ENCODE measurements around the gene TNNI3.

Gene TNNI3

DNA sequence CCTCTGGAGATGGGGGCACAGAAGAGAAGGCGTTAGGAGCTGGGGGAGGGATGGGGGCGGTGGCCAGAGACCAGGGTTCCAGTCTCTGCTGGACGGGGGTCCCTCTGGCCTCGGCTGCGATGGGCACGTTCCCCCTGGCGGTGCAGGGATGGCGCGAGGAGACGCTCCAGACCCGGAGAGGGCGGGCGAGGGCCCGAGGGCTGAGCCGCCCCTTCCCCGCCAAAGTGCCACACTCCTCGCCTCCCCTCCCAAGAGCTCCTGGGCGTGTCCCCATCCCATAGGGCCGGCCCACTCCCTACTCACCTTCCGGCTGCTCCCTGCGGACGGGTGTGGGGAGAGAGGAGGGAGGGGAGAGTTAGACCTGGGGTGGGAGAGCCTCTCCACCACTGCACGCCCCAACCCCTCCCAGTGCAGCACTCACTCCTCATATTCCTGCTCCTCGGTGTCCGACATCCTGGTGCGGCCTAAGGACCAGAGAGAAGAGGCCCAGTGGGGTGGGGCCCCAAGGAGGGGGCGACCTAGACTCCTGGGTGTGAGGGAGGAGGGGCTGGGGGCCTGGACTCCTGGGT is 10.7 kb downstream of the TNNI3 start:
- no peak overlapping the region for H4K5ac ChIP-seq (ENCODE audit: low read length)
- no peak overlapping the region for H2AK5ac ChIP-seq (ENCODE audit: low read length)
- no peak overlapping the region for H3K27ac ChIP-seq (ENCODE audit: low read depth, low read length)
- no peaks in the 10 kb centered on the region for H3K36me3 ChIP-seq (ENCODE audit: control insufficient read depth, insufficient read depth, low read length)
- no peaks in the 10 kb centered on the region for H3K27me3 ChIP-seq (ENCODE audit: insufficient read depth, low read length, poor library complexity)
- peak overlapping the region; percentile 83 for H3K18ac ChIP-seq (ENCODE audit: low read length)
- H2BK5ac ChIP-seq (ENCODE audit: low read length), result no peak overlapping the region
- peak; percentile 97 for DNase-seq
- no peaks in the 10 kb centered on the region for H3K79me1 ChIP-seq (ENCODE audit: low read length)
- H3K9ac ChIP-seq (ENCODE audit: low read length), result peak overlapping the region; percentile 65
- WGBS (ENCODE audit: extremely low coverage, insufficient coverage, low lambda C conversion rate), result no CpG with 5 or more reads among the region's 27 CpGs
- peak overlapping the region; percentile 46 for H3K4ac ChIP-seq (ENCODE audit: low read depth, low read length)
- peak overlapping the region; percentile 59 for H3K4me2 ChIP-seq (ENCODE audit: low read length)
- H3K4me1 ChIP-seq (ENCODE audit: control insufficient read depth, low read depth, low read length), result no peaks in the 10 kb centered on the region
- H3K56ac ChIP-seq (ENCODE audit: low read length), result peak overlapping the region; percentile 80
- H2BK120ac ChIP-seq (ENCODE audit: low read depth, low read length), result no peak overlapping the region
- no peak overlapping the region for H3K23ac ChIP-seq (ENCODE audit: low read length)
- peak overlapping the region; percentile 43 for H3K4me3 ChIP-seq (ENCODE audit: low read length)
- H2BK15ac ChIP-seq (replicated peaks; ENCODE audit: low read depth), result no peak overlapping the region
- H4K8ac ChIP-seq (ENCODE audit: low read depth, low read length), result no peak overlapping the region
- H3K79me2 ChIP-seq (ENCODE audit: control insufficient read depth, insufficient read depth, low read length), result no peaks in the 10 kb centered on the region

DNA sequence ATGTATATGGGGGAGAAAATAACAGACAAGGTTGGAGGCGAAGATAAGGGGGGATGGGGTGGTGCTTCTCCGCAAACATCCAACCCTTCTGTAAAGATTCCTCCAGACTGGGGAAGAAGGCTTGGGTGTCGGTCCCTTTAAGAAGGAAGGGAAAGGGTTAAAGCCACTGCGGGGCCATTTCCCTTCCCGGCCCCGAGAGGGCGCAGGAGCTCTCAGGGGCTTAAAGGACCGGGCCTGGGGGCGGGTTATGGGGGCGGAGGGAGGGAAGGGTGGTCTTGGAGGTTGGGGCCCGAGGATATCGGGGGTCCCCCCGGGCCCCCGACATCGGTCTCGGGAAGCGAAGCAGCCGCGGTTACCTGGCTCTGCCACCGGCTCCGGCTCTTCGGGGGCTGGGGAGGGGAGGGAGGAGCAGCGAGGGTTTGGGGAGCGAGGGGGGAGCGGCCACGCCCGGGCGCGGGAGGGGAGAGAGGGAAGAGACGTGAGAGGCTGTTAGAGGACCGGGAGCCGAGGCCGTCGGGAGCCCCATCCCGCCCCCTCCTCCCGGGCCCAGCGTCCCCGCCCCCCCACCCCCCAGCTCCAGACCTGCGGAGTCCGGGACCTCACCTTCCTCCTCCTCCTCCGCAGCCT is 11.3 kb downstream of the TNNI3 start:
- H3K27me3 ChIP-seq (ENCODE audit: insufficient read depth, low read length, poor library complexity), result no peaks in the 10 kb centered on the region
- H3K18ac ChIP-seq (ENCODE audit: low read length), result peak overlapping the region; percentile 83
- peak overlapping the region; percentile 43 for H3K4me3 ChIP-seq (ENCODE audit: low read length)
- H3K36me3 ChIP-seq (ENCODE audit: control insufficient read depth, insufficient read depth, low read length), result no peaks in the 10 kb centered on the region
- peak overlapping the region; percentile 65 for H3K9ac ChIP-seq (ENCODE audit: low read length)
- H2BK5ac ChIP-seq (ENCODE audit: low read length), result no peak overlapping the region
- H2AK5ac ChIP-seq (ENCODE audit: low read length), result no peak overlapping the region
- H3K23ac ChIP-seq (ENCODE audit: low read length), result no peak overlapping the region
- no peak overlapping the region for H4K8ac ChIP-seq (ENCODE audit: low read depth, low read length)
- peak overlapping the region; percentile 59 for H3K4me2 ChIP-seq (ENCODE audit: low read length)
- peak; percentile 82 for DNase-seq
- H3K4me1 ChIP-seq (ENCODE audit: control insufficient read depth, low read depth, low read length), result no peaks in the 10 kb centered on the region
- no CpG with 5 or more reads among the region's 41 CpGs for WGBS (ENCODE audit: extremely low coverage, insufficient coverage, low lambda C conversion rate)
- H3K56ac ChIP-seq (ENCODE audit: low read length), result peak overlapping the region; percentile 80
- no peak overlapping the region for H2BK120ac ChIP-seq (ENCODE audit: low read depth, low read length)
- H4K5ac ChIP-seq (ENCODE audit: low read length), result no peak overlapping the region
- H3K79me2 ChIP-seq (ENCODE audit: control insufficient read depth, insufficient read depth, low read length), result no peaks in the 10 kb centered on the region
- H2BK15ac ChIP-seq (replicated peaks; ENCODE audit: low read depth), result no peak overlapping the region
- H3K4ac ChIP-seq (ENCODE audit: low read depth, low read length), result no peak overlapping the region
- H3K27ac ChIP-seq (ENCODE audit: low read depth, low read length), result no peak overlapping the region
- H3K79me1 ChIP-seq (ENCODE audit: low read length), result no peaks in the 10 kb centered on the region

DNA sequence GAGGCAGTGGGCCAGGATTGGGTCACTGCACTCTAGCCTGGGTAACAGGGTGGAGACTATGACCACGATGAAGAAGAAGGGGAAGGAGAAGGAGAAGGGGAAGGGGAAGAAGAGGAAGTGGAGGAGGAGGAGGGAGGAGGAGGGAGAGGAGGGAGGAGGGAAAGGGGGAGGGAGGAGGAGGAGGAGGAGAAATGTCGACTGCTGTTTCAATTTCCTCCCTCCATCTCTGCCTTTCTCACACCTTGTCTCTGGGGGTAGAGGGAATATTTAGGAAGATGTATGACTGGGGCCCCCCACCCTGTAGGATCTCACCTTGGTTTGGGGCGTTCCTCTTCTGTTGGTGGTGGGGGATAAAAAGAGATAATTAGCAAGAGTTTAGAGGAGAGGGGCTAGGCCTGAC is 12.3 kb downstream of the TNNI3 start:
- DNase-seq, result no peak
- no peak overlapping the region for H2BK15ac ChIP-seq (replicated peaks; ENCODE audit: low read depth)
- H3K4ac ChIP-seq (ENCODE audit: low read depth, low read length), result no peak overlapping the region
- H3K4me2 ChIP-seq (ENCODE audit: low read length), result no peak overlapping the region
- H3K18ac ChIP-seq (ENCODE audit: low read length), result no peak overlapping the region
- H3K4me3 ChIP-seq (ENCODE audit: low read length), result no peak overlapping the region
- H3K4me1 ChIP-seq (ENCODE audit: control insufficient read depth, low read depth, low read length), result no peaks in the 10 kb centered on the region
- H3K56ac ChIP-seq (ENCODE audit: low read length), result no peak overlapping the region
- H3K79me1 ChIP-seq (ENCODE audit: low read length), result no peaks in the 10 kb centered on the region
- no peaks in the 10 kb centered on the region for H3K27me3 ChIP-seq (ENCODE audit: insufficient read depth, low read length, poor library complexity)
- H2AK5ac ChIP-seq (ENCODE audit: low read length), result no peak overlapping the region
- no peak overlapping the region for H3K23ac ChIP-seq (ENCODE audit: low read length)
- H4K8ac ChIP-seq (ENCODE audit: low read depth, low read length), result no peak overlapping the region
- no CpG with 5 or more reads among the region's 3 CpGs for WGBS (ENCODE audit: extremely low coverage, insufficient coverage, low lambda C conversion rate)
- H3K27ac ChIP-seq (ENCODE audit: low read depth, low read length), result no peak overlapping the region
- H2BK120ac ChIP-seq (ENCODE audit: low read depth, low read length), result no peak overlapping the region
- H3K79me2 ChIP-seq (ENCODE audit: control insufficient read depth, insufficient read depth, low read length), result no peaks in the 10 kb centered on the region
- H2BK5ac ChIP-seq (ENCODE audit: low read length), result no peak overlapping the region
- no peak overlapping the region for H3K9ac ChIP-seq (ENCODE audit: low read length)
- no peaks in the 10 kb centered on the region for H3K36me3 ChIP-seq (ENCODE audit: control insufficient read depth, insufficient read depth, low read length)
- H4K5ac ChIP-seq (ENCODE audit: low read length), result no peak overlapping the region

DNA sequence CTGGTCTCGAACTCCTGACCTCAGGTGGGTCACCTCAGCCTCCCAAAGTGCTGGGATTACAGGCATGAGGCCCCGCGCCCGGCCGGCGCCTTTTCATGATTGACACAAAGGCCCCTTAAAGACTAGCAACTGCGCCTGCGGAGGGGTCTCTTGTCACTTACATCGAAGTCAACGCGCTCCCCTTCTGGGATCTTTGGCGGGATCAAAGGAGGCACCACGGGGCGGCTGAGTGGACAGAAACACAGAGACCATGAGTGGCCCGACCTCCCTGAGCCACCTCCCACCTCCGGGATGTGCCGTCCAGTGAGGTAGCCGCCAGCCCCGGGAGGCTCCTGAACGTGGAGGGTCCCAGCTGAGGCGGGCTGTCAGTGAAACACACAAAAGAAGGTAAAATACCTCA is 15.8 kb downstream of the TNNI3 start:
- Histone ChIP-seq H2AK5ac (ENCODE audit: low read length) (no peak overlapping the region), H3K56ac (ENCODE audit: low read length) (peak overlapping the region; percentile 73), H2BK5ac (ENCODE audit: low read length) (no peak overlapping the region), H3K4ac (ENCODE audit: low read depth, low read length) (no peak overlapping the region), H3K4me2 (ENCODE audit: low read length) (peak overlapping the region; percentile 13), H4K8ac (ENCODE audit: low read depth, low read length) (no peak overlapping the region), H3K79me2 (ENCODE audit: control insufficient read depth, insufficient read depth, low read length) (no peaks in the 10 kb centered on the region), H3K4me3 (ENCODE audit: low read length) (no peak overlapping the region), H4K5ac (ENCODE audit: low read length) (no peak overlapping the region), H3K36me3 (ENCODE audit: control insufficient read depth, insufficient read depth, low read length) (no peaks in the 10 kb centered on the region), H3K27me3 (ENCODE audit: insufficient read depth, low read length, poor library complexity) (no peaks in the 10 kb centered on the region), H3K23ac (ENCODE audit: low read length) (peak overlapping the region; percentile 80), H3K79me1 (ENCODE audit: low read length) (no peaks in the 10 kb centered on the region), H2BK120ac (ENCODE audit: low read depth, low read length) (no peak overlapping the region), H2BK15ac (replicated peaks; ENCODE audit: low read depth) (no peak overlapping the region), H3K9ac (ENCODE audit: low read length) (peak overlapping the region; percentile 29), H3K27ac (ENCODE audit: low read depth, low read length) (no peak overlapping the region), H3K18ac (ENCODE audit: low read length) (no peak overlapping the region), H3K4me1 (ENCODE audit: control insufficient read depth, low read depth, low read length) (no peaks in the 10 kb centered on the region)
- WGBS (ENCODE audit: extremely low coverage, insufficient coverage, low lambda C conversion rate), result no CpG with 5 or more reads among the region's 21 CpGs
- DNase-seq, result no peak

DNA sequence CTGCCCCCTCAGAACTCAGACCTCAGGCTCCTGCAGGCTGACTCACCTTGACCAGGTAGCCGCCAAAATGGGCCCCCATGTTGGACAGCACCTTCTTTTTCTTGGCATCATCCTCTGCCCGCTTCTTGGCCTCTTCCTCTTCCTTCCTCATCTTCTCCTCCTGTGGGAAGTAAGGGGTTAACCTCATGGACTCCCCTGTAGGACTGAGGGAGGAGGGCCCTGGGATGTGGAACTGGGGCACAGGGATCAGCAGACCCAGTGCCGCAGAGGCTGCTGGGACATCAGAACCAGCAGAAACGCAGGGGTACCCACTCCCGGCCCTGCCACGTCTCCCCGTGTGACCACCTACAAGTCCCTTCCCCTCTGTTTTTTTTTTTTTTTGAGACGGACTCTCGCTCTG is 19.6 kb downstream of the TNNI3 start:
- Histone ChIP-seq H3K79me2 (ENCODE audit: control insufficient read depth, insufficient read depth, low read length) (no peaks in the 10 kb centered on the region), H3K4ac (ENCODE audit: low read depth, low read length) (no peak overlapping the region), H3K79me1 (ENCODE audit: low read length) (no peaks in the 10 kb centered on the region), H3K56ac (ENCODE audit: low read length) (no peak overlapping the region), H3K4me3 (ENCODE audit: low read length) (no peak overlapping the region), H2BK5ac (ENCODE audit: low read length) (no peak overlapping the region), H4K8ac (ENCODE audit: low read depth, low read length) (no peak overlapping the region), H3K9ac (ENCODE audit: low read length) (no peak overlapping the region), H4K5ac (ENCODE audit: low read length) (no peak overlapping the region), H3K4me2 (ENCODE audit: low read length) (no peak overlapping the region), H3K27ac (ENCODE audit: low read depth, low read length) (no peak overlapping the region), H2BK120ac (ENCODE audit: low read depth, low read length) (no peak overlapping the region), H3K27me3 (ENCODE audit: insufficient read depth, low read length, poor library complexity) (no peaks in the 10 kb centered on the region), H3K36me3 (ENCODE audit: control insufficient read depth, insufficient read depth, low read length) (no peaks in the 10 kb centered on the region), H3K18ac (ENCODE audit: low read length) (no peak overlapping the region), H3K4me1 (ENCODE audit: control insufficient read depth, low read depth, low read length) (no peaks in the 10 kb centered on the region), H3K23ac (ENCODE audit: low read length) (no peak overlapping the region), H2AK5ac (ENCODE audit: low read length) (no peak overlapping the region), H2BK15ac (replicated peaks; ENCODE audit: low read depth) (no peak overlapping the region)
- DNase-seq, result no peak
- WGBS (ENCODE audit: extremely low coverage, insufficient coverage, low lambda C conversion rate), result no CpG with 5 or more reads among the region's 9 CpGs

Data from mesendoderm (in vitro differentiated cells).